Heart left ventricle (tissue), 16 donors: ENCODE data around the gene ABCA13. TPM values are rescaled to one million over a fixed set of nuclear protein-coding genes. Genes with fewer than 3 reads are reported as not detected.

ENCODE experiments used
- ATAC-seq, 4 donors: fragments of 200-7000 bp; cut with Tn5 transposase; one replicate each; pipeline ENCODE4 v1.9.1; 2020 to 2022; ENCODE audit warnings: moderate library complexity in 4 of 4, mild to moderate bottlenecking in 3 of 4, moderate number of reproducible peaks in 1 of 4
- DNase-seq, 5 donors: peaks; one replicate each; pipeline ENCODE4 v3.0.0-alpha.2; 2020
- H3K27ac ChIP-seq, 12 donors: fragments of 200-600 bp; sonication (generic) in 4 of 12; one replicate each; pipeline versions ENCODE4 v1.5.0 to v1.8.0; 2016 to 2022; ENCODE audit warnings: mild to moderate bottlenecking in 2 of 12
- H3K27me3 ChIP-seq, 9 donors: fragments of 200-600 bp; sonication (generic) in 2 of 9; one replicate each; pipeline versions ENCODE4 v1.5.1 to v1.8.0; 2016 to 2022; ENCODE audit warnings: mild to moderate bottlenecking in 3 of 9
- H3K36me3 ChIP-seq, 9 donors: fragments of 200-600 bp; sonication (generic) in 2 of 9; one replicate each; pipeline versions ENCODE4 v1.5.0 to v1.8.0; 2018 to 2022; ENCODE audit warnings: mild to moderate bottlenecking in 2 of 9
- H3K4me1 ChIP-seq, 12 donors: fragments of 200-600 bp; sonication (generic) in 4 of 12; one replicate each; pipeline versions ENCODE4 v1.5.0 to v1.8.0; 2016 to 2022; ENCODE audit warnings: mild to moderate bottlenecking in 3 of 12
- H3K4me3 ChIP-seq, 12 donors: fragments of 200-600 bp; sonication (generic) in 4 of 12; one replicate each; pipeline versions ENCODE4 v1.5.0 to v1.8.0; 2017 to 2022; ENCODE audit warnings: mild to moderate bottlenecking in 9 of 12, moderate library complexity in 4 of 12
- H3K9me3 ChIP-seq, 12 donors: fragments of 200-600 bp; sonication (generic) in 4 of 12; one replicate each; pipeline versions ENCODE4 v1.5.0 to v1.8.0; 2016 to 2022; ENCODE audit warnings: mild to moderate bottlenecking in 1 of 12
- CTCF ChIP-seq, 12 donors: fragments of 200-600 bp; sonication (generic) in 4 of 12; IDR thresholded peaks; one replicate each; pipeline versions ENCODE4 v1.5.0 to v1.8.0; 2018 to 2022; ENCODE audit warnings: antibody characterized with exemption in 12 of 12, mild to moderate bottlenecking in 5 of 12
- POLR2A ChIP-seq, 2 donors: fragments of 450-650 bp; IDR thresholded peaks; one replicate each; pipeline ENCODE4 v1.6.1; 2017; ENCODE audit warnings: antibody characterized with exemption in 2 of 2, mild to moderate bottlenecking in 2 of 2, moderate library complexity in 2 of 2
- WGBS, 4 donors: extraction: QIAGEN DNeasy Blood & Tissue Kit in 2 of 4; methylation state at CpG; one replicate each; pipeline versions ENCODE4 v1.1.5 to v1.1.7; 2013 to 2018; 5-methylcytosine and 5-hydroxymethylcytosine counted together
- intact Hi-C, 10 donors: fragments of 100-400 bp; cut with DNase I; formaldehyde crosslinking; loops; one replicate each; pipeline versions ENCODE4 v1.11.1 to v1.14.2; 2022
- polyA plus RNA-seq, 2 donors: library from polyadenylated mRNA; stranded (reverse); fragments of 200-250 nt; gene quantifications; one replicate each; pipeline ENCODE4 v1.2.3, GENCODE V29; 2013
- total RNA-seq, 9 donors: library from RNA; depleted of rRNA in 2 of 9; stranded (reverse); fragments of >200 nt in 2 of 9; fragmentation: NEBNext Ultra II Directional in 3 of 9; extraction: Animal tissue kit (Norgen Biotek cat#: 25700) in 3 of 9; gene quantifications; one replicate each; pipeline versions ENCODE4 v1.1.0 to v1.2.4, GENCODE V29; 2016 to 2023
- donor health status: ischemic (EF 13 %, LVEDD 7.1; RV severe dilation, severe dysfunction).
- donor health status: healthy with polysubstance abuse.
- donor health status: DM: no; HTN: yes; CAD: no.
- donor health status: DM: no; HTN: no; CAD: no.
- donor health status: ischemic (EF 25% LVEDD 6.9; RV normal size, moderate dysfunction).
- donor health status: ischemic (EF 25% LVEDD 5.7; RV mildly dilated, moderate dysfunction).
- donor health status: healthy.
- donor health status: DM: yes; HTN: yes; CAD: no.
- donor health status: ischemic (EF 35%, LVEDD 5.7; RV mildly dilated, moderate dysfunction).
- donor health status: nonischemic (EF 11% LVEDD 7.7; RV severe dilation, severe dysfunction).
- donor health status: DM: yes; HTN: yes; CAD: no.
- donor health status: PGD.
- donor health status: ischemic (EF 29% LVEDD 5.4; RV normal size, mild dysfunction).
- donor health status: nonischemic (EF 23%, LVEDD 6.1; RV moderate dilation, normal function).

The ABCA13 gene
- total and polyA plus RNA-seq, 11 donors = 0.01 to 0.29 (median 0.07) TPM; not detected in 3

DNA sequence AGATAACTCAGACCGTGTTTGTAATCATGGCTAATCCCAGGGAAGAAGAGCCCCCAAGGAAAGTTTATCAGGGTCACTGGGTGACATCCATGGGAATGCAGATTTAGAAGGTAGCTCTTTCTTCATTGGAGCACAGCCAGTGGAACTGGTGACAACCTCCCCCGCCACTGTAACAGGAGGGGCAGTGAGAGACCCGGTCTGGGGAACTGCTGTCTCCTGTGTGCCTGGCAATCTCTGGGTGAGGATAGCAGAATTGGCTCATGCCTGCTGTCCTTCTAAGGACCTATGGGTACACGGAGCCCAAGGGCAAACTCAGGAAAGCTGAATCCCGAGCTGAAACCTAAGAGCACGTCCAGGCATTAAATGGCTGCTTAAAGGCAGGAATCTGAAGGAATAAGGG is 341.6 kb downstream of the ABCA13 start:
- no peak for TF ChIP-seq CTCF (IDR thresholded peaks at IDR 0.05)
- no peak for TF ChIP-seq POLR2A (IDR thresholded peaks at IDR 0.05)
- no peak overlapping the region for H3K4me3 ChIP-seq
- intact Hi-C loops = no loop called here
- no peaks in the 10 kb centered on the region for H3K36me3 ChIP-seq
- no peaks in the 10 kb centered on the region for H3K9me3 ChIP-seq
- DNase-seq (no peak), ATAC-seq (no peak)
- no peaks in the 10 kb centered on the region for H3K4me1 ChIP-seq
- peaks cover 0 to 9% (median 0%) of the 10 kb centered on the region in 9 donors for H3K27me3 ChIP-seq
- 36 to 44% (median 39%) methylated on average over 6 of the region's 6 CpGs for WGBS, 4 donors
- H3K27ac ChIP-seq = no peak overlapping the region

- Histone ChIP-seq H3K27ac (no peak overlapping the region), H3K36me3 (no peaks in the 10 kb centered on the region), H3K9me3 (no peaks in the 10 kb centered on the region), H3K4me1 (no peaks in the 10 kb centered on the region), H3K27me3 (peaks cover 0 to 9% (median 0%) of the 10 kb centered on the region in 9 donors), H3K4me3 (no peak overlapping the region)
- DNase-seq = no peak
- 72 to 79% (median 77%) methylated on average over 3 of the region's 3 CpGs for WGBS, 4 donors
- TF ChIP-seq CTCF (IDR thresholded peaks at IDR 0.05) (no peak), POLR2A (IDR thresholded peaks at IDR 0.05) (no peak)
- intact Hi-C loops = no loop called here
- no peak for ATAC-seq
Measured at GRCh38 chr7:48515171-48515570, 343.9 kb downstream of the ABCA13 start.

DNA sequence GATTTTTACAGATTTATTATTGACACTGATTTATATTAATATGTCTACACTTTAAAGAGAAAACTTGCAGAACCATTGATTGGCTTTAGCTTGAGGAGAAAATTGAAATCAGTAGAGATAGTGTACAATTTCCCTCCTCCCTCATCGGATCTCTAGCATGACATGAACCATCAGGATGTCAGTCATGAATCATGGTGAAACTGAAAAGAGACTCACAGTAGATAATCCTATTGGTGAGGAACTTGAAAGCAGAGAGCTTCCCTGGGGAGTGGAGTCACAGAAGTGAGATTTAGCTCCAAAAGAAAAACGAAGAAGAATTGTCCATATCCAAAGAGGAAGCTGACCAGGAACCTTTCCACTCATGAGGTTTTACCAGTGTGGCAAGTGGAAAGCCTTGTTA is 346.8 kb downstream of the ABCA13 start:
- peaks cover 0 to 9% (median 0%) of the 10 kb centered on the region in 9 donors for H3K27me3 ChIP-seq
- H3K36me3 ChIP-seq = no peaks in the 10 kb centered on the region
- H3K4me3 ChIP-seq = no peak overlapping the region
- no peak for DNase-seq
- ATAC-seq = no peak
- TF ChIP-seq CTCF (IDR thresholded peaks at IDR 0.05) (no peak), POLR2A (IDR thresholded peaks at IDR 0.05) (no peak)
- intact Hi-C loops = no loop called here
- no peaks in the 10 kb centered on the region for H3K9me3 ChIP-seq
- WGBS, 4 donors = 46 to 60% (median 54%) methylated on average over 2 of the region's 2 CpGs
- no peak overlapping the region for H3K27ac ChIP-seq
- no peaks in the 10 kb centered on the region for H3K4me1 ChIP-seq

- Histone ChIP-seq H3K27ac (no peak overlapping the region), H3K4me1 (no peaks in the 10 kb centered on the region), H3K27me3 (no peaks in the 10 kb centered on the region), H3K4me3 (no peak overlapping the region), H3K36me3 (no peaks in the 10 kb centered on the region), H3K9me3 (no peaks in the 10 kb centered on the region)
- ATAC-seq (no peak), DNase-seq (no peak)
- intact Hi-C loops = no loop called here
- TF ChIP-seq CTCF (IDR thresholded peaks at IDR 0.05) (no peak), POLR2A (IDR thresholded peaks at IDR 0.05) (no peak)
Measured at GRCh38 chr7:48522692-48523091, 351.4 kb downstream of the ABCA13 start.
